GM18517 (cell line): ENCODE results near the gene RAPGEFL1.
A peak's percentile ranks its signal among the peaks of the same experiment; 100 is the strongest.
"Not testable (repeated sequence)": the region's sequence is repeated elsewhere in the genome, so short reads cannot be mapped to it uniquely, and the experiment has no call there.

Experiments
- ATAC-seq: cut with Tn5 transposase; IDR thresholded peaks from one replicate; pipeline ENCODE4 v1.9.1; 2021; ENCODE audit warnings: mild to moderate bottlenecking, moderate library complexity; ENCODE audit not compliant: unreplicated experiment

Gene RAPGEFL1

DNA sequence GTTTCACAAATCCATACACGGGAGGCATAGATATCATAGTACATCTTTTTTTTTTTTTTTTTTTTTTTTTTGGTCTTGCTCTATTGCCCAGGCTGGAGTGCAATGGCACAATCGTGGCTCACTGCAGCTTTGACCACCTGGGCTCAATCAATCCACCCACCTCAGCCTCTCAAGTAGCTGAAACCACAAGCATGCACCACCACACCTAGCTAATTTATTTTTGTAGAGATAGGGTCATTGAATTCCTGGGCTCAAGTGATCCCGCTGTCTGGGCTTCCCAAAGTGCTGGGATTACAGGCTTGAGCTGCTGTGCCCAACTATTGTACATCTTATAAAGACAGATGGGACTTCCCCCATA lies 3.5 kb upstream of the RAPGEFL1 start:
- ATAC-seq: no peak

- ATAC-seq: no peak
Measured at GRCh38 chr17:40174514-40174913, 2.8 kb upstream of the RAPGEFL1 start.

GRCh38 chr17:40175928-40176753 lies 1.1 kb upstream of the RAPGEFL1 start:
- ATAC-seq: no peak

DNA sequence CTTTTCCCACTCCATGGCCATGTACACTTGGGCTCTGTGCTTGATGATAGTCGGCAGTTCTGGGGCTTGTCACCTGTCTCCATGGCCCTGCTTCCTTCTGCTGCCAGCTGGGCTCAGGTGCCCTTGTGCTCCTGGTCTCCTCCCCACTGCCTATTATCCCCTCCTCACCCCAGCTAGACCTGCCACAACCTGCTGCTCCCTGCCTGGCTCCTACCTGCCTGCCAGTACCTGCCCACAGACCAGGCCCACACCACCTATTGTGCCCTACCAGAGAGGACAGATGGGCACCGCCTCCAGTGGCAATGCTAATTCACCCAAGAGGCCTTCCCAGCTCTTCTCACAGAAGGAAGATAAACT lies 538 bp upstream of the RAPGEFL1 start:
- no peak for ATAC-seq

DNA sequence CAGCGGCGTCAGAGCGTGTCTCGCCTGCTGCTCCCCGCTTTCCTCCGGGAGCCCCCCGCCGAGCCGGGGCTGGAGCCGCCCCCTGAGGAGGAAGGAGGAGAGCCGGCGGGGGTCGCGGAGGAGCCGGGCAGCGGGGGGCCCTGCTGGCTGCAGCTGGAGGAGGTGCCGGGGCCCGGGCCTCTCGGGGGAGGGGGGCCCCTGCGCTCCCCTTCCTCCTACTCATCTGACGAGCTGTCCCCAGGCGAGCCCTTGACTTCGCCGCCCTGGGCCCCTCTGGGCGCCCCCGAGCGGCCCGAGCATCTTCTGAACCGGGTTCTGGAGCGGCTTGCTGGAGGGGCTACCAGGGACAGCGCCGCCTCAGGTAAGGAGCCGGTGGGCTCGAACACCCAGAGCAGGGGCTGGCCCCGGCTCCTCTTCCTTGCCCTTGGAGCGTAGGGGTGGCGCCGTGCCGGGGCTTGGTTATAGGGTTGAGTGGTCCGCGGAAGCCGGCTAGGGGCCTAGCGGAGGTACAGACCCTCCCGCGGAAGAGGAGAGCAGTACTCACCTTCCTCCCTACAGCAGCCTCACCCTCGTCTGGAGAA lies 841 bp downstream of the RAPGEFL1 start:
- ATAC-seq: no peak

DNA sequence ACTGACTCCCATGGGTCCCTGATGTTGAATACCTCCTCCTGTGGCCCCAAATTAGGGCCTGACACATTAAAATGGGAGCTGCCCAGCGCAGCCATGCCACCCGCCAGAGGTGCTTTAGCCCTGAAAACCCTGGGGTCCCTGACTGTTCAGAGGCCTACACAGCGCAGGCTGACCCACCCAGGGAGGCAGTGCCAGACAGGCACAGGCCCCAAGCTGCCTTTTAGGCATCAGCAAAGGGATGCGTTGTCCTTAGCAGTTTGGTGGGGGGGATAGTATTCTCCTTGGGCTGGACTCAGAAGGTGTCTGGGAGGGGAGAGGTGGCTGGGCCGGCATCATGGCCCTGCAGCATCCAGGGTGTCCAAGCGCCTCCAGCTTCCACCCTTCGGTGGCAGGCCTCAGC lies 1.4 kb downstream of the RAPGEFL1 start:
- no peak for ATAC-seq

- ATAC-seq: no peak
Measured at GRCh38 chr17:40179923-40180659, 2.8 kb downstream of the RAPGEFL1 start.

DNA sequence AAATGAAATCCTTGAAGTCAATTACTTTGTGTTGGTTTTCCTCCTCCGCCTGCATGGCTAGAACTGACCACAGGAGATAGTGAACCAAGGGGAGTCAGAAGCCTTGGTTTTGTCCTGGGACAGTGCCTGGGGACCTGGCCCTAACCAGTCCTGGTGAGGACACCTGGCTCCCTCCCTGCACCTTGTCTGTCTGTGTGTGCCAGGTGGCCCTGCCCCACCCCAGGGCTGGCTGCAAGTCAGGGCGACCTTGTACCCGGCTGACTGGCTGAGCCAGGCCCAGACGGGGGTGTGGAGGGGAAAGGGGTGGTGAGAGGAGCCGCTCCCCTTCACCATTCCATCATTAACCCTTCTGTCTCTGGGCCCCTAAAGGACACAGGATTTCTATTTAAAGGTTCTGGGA lies 3.4 kb downstream of the RAPGEFL1 start:
- ATAC-seq: no peak

GRCh38 chr17:40181205-40181604 lies 3.9 kb downstream of the RAPGEFL1 start:
- ATAC-seq: no peak

GRCh38 chr17:40182606-40183005 lies 5.3 kb downstream of the RAPGEFL1 start:
- ATAC-seq: no peak

GRCh38 chr17:40187238-40187637 lies 10.0 kb downstream of the RAPGEFL1 start:
- ATAC-seq: no peak

DNA sequence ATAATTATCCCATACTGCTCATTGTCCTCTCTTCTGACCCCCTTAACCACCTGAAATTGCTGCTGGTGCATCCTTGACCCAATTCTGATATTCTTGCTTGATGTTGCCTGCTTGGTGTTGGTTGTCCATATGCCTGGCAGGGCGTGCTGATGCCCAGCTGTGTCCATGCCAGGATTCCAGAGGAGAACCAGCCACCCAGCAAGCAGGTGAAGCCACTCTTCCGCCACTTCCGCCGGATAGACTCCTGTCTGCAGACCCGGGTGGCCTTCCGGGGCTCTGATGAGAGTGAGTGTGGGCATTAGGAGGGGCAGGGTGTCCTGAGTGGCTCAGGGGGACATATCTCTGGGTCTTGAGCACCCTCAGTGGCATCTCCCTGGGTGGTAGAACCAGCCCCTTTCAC lies 11.4 kb downstream of the RAPGEFL1 start:
- no peak for ATAC-seq

GRCh38 chr17:40190197-40191021 lies 13.1 kb downstream of the RAPGEFL1 start:
- no peak for ATAC-seq

DNA sequence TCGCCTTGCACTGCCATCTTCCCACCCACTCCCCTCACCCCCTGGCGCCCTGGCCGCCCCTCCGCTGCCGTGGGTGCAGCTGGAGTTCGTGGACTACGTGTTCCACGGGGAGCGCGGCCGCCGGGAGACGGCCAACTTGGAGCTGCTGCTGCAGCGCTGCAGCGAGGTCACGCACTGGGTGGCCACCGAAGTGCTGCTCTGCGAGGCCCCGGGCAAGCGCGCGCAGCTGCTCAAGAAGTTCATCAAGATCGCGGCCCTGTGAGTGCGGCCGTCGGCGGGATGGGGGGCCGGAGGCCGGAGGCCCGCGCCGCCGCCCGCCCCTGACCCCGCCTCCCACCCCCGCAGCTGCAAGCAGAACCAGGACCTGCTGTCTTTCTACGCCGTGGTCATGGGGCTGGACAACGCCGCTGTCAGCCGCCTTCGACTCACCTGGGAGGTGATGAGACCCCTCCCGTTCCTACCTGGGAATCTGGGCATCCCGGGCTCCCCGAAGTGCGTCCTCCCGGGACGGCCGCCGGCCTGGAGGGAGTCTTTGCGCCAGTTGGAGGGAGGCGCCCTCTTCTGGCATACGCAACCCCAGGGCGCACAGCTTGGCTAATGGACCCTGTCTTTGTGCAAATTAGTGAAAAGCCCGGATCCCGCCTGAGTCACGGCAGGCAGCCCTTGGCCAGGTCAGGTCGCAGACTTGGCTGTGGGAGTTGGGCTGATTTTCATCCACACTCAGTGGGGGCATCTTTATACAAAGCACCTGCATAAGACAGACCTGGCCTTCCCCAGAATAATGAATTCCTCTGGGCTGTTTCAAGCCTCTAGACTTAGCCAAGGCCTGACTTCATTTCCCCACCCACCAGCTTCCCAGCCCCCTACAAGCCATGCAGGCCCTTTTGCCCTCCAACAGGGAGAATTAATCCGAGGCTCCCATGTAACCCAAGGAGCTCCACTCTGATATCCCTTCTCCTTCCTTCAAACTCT lies 14.3 kb downstream of the RAPGEFL1 start:
- peak; percentile 71 for ATAC-seq

DNA sequence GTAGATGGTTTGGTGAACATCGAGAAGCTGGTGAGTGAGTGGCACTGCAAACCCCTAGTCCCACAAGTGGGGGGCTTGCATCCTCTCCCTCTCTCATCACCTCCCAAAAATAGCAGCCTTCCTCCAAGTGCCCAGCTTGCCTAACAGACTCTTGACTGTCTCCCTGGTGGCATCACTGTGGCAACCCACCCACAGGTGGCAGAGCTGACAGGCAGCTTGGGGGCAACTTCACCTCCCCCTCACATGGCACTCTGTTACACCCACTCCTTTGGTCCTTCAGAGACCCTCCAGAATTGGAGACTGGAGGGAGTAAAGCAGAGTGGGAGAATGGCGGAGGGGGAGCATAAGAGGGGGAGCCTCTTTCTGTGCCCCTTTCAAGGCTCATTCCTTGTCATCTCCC lies 15.7 kb downstream of the RAPGEFL1 start:
- no peak for ATAC-seq

- ATAC-seq: no peak
Measured at GRCh38 chr17:40194821-40195220, 17.6 kb downstream of the RAPGEFL1 start.

DNA sequence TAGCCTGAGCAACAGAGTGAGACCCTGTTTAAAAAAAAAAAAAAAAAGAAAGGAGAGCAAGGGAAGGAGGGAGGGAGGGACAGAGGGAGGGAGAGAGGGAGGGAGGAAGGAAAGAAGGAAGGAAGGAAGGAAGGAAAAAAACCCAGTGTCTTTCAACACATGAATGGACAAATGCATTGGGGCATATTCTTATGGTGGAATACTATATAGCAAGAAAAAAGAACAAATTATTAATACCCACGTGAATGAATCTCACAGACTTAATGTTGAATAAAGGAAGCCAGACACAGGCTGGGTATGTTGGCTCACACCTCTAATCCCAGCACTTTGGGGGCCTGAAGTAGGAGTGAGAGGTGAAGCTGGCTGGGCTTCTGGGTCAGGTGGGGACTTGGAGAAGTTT lies 20.3 kb downstream of the RAPGEFL1 start:
- no peak for ATAC-seq

- not testable (repeated sequence) for ATAC-seq
Measured at GRCh38 chr17:40197965-40198456, 20.7 kb downstream of the RAPGEFL1 start.

GRCh38 chr17:40198576-40198975 lies 21.3 kb downstream of the RAPGEFL1 start:
- ATAC-seq: no peak

GRCh38 chr17:40203131-40203530 lies 25.9 kb downstream of the RAPGEFL1 start:
- ATAC-seq: no peak
